ENCODE results near the gene NR1H4. TPM values are rescaled to one million over a fixed set of nuclear protein-coding genes. Genes with fewer than 3 reads are reported as not detected.

NR1H4 gene
- polyA plus RNA-seq, 3 donors, result not detected

DNA sequence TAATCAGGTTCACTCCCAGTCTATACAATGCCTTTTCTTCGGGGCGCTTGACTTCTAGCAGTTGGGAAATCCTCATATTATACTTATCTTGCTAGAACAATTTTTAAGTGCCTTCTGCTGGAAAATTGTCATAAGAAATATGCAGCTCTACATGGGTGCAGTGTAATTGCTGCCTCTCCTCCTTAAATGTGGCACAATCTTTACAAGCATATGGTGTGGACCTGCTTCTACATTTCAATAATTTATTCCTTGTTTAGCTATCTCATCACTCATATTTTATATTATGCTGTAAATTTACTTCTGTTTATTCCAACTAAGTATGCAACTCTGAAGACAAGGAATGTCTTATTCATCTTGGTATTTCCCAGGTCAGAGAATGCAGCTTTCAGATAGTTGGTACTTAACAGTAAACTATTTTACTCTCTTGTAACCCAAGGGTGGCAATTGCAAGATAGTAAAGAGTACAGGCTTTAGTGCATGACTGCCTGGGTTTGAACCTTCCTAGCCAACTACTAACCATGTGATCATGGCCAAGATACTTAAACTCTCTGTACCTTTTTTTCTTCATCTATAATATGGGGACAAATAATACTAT, 56.2 kb downstream of the NR1H4 start:
- H3K27me3 ChIP-seq (ENCODE audit: control insufficient read depth in 2 of 2, insufficient read depth in 2 of 2, low read length in 2 of 2), result no peaks in the 10 kb centered on the region
- H4K20me1 ChIP-seq (ENCODE audit: insufficient read depth, low read length), result no peaks in the 10 kb centered on the region
- H3K4me3 ChIP-seq (replicated peaks in 1 of 3; ENCODE audit: low read depth in 2 of 3, low read length in 3 of 3), result no peak overlapping the region
- H3K9ac ChIP-seq (ENCODE audit: insufficient read depth, low read length, poor library complexity, severe bottlenecking), result no peak overlapping the region
- no peaks in the 10 kb centered on the region for H3K4me1 ChIP-seq (ENCODE audit: control insufficient read depth in 1 of 2, insufficient read depth in 2 of 2, low read length in 2 of 2)
- peaks cover 0 to 8% (median 2%) of the 10 kb centered on the region in 3 donors for H3K27me3 Mint-ChIP-seq (ENCODE audit: low read depth in 3 of 3)
- intact Hi-C loops (cut with micrococcal nuclease), result no loop called here
- TF ChIP-seq, protein P1, sequence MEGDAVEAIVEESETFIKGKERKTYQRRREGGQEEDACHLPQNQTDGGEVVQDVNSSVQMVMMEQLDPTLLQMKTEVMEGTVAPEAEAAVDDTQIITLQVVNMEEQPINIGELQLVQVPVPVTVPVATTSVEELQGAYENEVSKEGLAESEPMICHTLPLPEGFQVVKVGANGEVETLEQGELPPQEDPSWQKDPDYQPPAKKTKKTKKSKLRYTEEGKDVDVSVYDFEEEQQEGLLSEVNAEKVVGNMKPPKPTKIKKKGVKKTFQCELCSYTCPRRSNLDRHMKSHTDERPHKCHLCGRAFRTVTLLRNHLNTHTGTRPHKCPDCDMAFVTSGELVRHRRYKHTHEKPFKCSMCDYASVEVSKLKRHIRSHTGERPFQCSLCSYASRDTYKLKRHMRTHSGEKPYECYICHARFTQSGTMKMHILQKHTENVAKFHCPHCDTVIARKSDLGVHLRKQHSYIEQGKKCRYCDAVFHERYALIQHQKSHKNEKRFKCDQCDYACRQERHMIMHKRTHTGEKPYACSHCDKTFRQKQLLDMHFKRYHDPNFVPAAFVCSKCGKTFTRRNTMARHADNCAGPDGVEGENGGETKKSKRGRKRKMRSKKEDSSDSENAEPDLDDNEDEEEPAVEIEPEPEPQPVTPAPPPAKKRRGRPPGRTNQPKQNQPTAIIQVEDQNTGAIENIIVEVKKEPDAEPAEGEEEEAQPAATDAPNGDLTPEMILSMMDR (IDR thresholded peaks at IDR 0.05), result no peak
- no peak overlapping the region for H3K27ac ChIP-seq (ENCODE audit: low read depth in 1 of 2, low read length in 2 of 2)
- no peaks in the 10 kb centered on the region for H3K4me1 Mint-ChIP-seq
- no peaks in the 10 kb centered on the region for H3K9me3 ChIP-seq (replicated peaks in 1 of 2; ENCODE audit: control insufficient read depth in 1 of 2, insufficient read depth in 1 of 2, low read length in 2 of 2)
- no peak overlapping the region for H3K4me3 Mint-ChIP-seq
- no peaks in the 10 kb centered on the region for H3K36me3 ChIP-seq (replicated peaks in 1 of 2; ENCODE audit: control insufficient read depth in 1 of 2, insufficient read depth in 2 of 2, low read length in 2 of 2)
- no peaks in the 10 kb centered on the region for H3K79me2 ChIP-seq (ENCODE audit: insufficient read depth, low read length)
- no peaks in the 10 kb centered on the region for H3K36me3 Mint-ChIP-seq
- no peak overlapping the region for H2AFZ ChIP-seq (ENCODE audit: insufficient read depth, low read depth, low read length, poor library complexity, severe bottlenecking)
- no peak overlapping the region for H3K27ac Mint-ChIP-seq
- H3K9me3 Mint-ChIP-seq, result peaks cover 0 to 4% (median 0%) of the 10 kb centered on the region in 7 donors
- H3K4me2 ChIP-seq (replicated peaks; ENCODE audit: extremely low read depth, low read length, poor library complexity, severe bottlenecking), result no peak overlapping the region
- no peak for DNase-seq
- no CpG with 5 or more reads among the region's 2 CpGs for WGBS (ENCODE audit: insufficient coverage)

DNA sequence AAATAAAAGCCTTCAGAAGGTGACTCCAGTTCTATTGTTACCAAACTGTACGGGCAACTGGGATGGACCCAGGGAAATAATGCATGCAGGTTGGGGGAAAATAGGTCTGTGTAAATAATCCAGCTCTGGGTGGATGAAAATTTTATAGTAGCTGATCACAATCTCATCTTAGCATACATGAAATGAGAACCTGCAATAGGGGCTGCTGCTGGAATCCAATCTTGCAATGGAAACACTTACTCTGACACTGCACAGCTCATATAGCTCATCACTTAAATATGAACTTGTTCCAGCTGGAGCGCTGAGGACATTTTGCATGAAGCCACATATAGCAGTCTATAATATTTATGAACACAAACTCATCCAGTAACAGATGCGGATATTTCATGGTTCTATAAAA, 59.7 kb downstream of the NR1H4 start:
- WGBS (ENCODE audit: insufficient coverage), result 100% methylated on average over 1 of the region's 3 CpGs
- Mint-ChIP-seq H3K27me3 (ENCODE audit: low read depth in 3 of 3) (peaks cover 0 to 4% (median 2%) of the 10 kb centered on the region in 3 donors), H3K4me1 (no peaks in the 10 kb centered on the region), H3K36me3 (no peaks in the 10 kb centered on the region), H3K9me3 (no peaks in the 10 kb centered on the region), H3K27ac (no peak overlapping the region), H3K4me3 (no peak overlapping the region)
- Histone ChIP-seq H3K9me3 (replicated peaks in 1 of 2; ENCODE audit: control insufficient read depth in 1 of 2, insufficient read depth in 1 of 2, low read length in 2 of 2) (no peaks in the 10 kb centered on the region), H3K4me3 (replicated peaks in 1 of 3; ENCODE audit: low read depth in 2 of 3, low read length in 3 of 3) (no peak overlapping the region), H3K27me3 (ENCODE audit: control insufficient read depth in 2 of 2, insufficient read depth in 2 of 2, low read length in 2 of 2) (no peaks in the 10 kb centered on the region), H3K4me2 (replicated peaks; ENCODE audit: extremely low read depth, low read length, poor library complexity, severe bottlenecking) (no peak overlapping the region), H2AFZ (ENCODE audit: insufficient read depth, low read depth, low read length, poor library complexity, severe bottlenecking) (no peak overlapping the region), H3K27ac (ENCODE audit: low read depth in 1 of 2, low read length in 2 of 2) (no peak overlapping the region), H3K36me3 (replicated peaks in 1 of 2; ENCODE audit: control insufficient read depth in 1 of 2, insufficient read depth in 2 of 2, low read length in 2 of 2) (no peaks in the 10 kb centered on the region), H3K4me1 (ENCODE audit: control insufficient read depth in 1 of 2, insufficient read depth in 2 of 2, low read length in 2 of 2) (no peaks in the 10 kb centered on the region), H4K20me1 (ENCODE audit: insufficient read depth, low read length) (no peaks in the 10 kb centered on the region), H3K79me2 (ENCODE audit: insufficient read depth, low read length) (no peaks in the 10 kb centered on the region), H3K9ac (ENCODE audit: insufficient read depth, low read length, poor library complexity, severe bottlenecking) (no peak overlapping the region)
- intact Hi-C loops (cut with micrococcal nuclease), result no loop called here
- no peak for DNase-seq
- TF ChIP-seq, protein P1 (IDR thresholded peaks at IDR 0.05), result no peak
